Measurements from ENCODE around the gene WDR93.

WDR93 gene

GRCh38 chr15:89749951-89750559 lies 59.4 kb downstream of the WDR93 start:
- peak in 1 of 2 donors; percentile 25 for DNase-seq

- DNase-seq, result peak; percentile 71 to 85
These were observed 60.2 kb downstream of the WDR93 start, which contains the start of gene MESP1 for GRCh38 chr15:89750560-89751542. MESP1 (minus strand) TSS chr15:89751249; CDS start chr15:89751231, 18 bp downstream.

DNA sequence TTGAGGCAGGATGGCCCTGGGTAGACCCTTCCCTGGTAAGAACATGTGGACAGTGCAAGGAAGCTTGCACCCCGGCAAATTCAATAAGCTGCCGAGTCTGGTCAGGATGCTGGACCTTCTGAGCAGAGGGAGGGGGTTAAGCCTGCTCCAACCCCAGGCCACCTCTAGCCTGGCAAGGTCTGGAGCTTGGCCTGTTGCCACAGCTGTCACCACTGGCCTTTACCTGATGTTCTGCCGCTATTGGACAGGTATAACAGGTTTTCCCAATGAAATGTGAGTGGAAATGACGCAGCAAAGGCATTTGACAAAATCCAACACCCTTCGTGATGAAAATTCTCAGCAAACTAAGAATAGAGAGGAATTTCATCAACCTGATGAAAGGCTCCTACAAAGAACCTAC lies 61.1 kb downstream of the WDR93 start:
- no peak for DNase-seq

GRCh38 chr15:89753855-89754254 lies 63.2 kb downstream of the WDR93 start:
- DNase-seq, result no peak

- DNase-seq, result no peak
These were observed 63.9 kb downstream of the WDR93 start for GRCh38 chr15:89754361-89755154.

DNA sequence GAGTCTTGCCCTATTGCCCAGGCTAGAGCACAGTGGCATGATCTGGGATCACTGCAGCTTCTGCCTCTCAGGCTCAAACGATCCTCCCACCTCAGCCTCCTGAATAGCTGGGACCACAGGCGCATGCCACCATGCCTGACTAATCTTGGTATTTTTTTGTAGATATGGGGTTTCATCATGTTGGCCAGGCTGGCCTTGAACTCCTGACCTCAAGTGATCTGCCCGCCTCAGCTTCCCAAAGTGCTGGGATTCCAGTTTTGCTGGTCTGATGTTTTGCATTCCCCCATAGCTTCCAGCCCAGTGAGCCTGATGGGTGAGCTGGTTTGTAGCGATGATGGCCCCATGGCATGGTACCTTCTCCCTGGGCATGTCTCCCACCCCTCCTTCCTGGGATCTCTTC lies 65.1 kb downstream of the WDR93 start:
- DNase-seq, result no peak

DNA sequence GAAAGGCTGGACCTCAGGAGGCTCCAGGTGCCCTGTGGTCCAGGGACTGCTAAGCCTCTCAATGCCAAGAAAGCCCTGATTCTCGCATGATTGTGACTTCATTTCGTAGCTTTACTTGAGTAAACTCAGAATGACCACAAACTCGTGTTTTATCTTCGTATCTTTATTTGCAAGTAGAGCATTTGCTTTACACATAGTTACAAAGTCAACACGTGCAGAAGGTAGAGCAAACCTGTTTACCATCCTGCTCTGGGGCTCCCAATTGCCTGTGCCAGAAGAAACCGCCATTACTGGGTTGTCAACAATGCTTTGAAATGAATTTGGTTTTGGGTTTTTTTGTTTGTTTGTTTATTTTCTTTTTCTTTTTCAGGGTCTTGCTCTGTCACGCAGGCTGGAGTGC lies 66.3 kb downstream of the WDR93 start:
- DNase-seq, result no peak

- DNase-seq, result no peak
These were observed 67.7 kb downstream of the WDR93 start for GRCh38 chr15:89758283-89758682.

DNA sequence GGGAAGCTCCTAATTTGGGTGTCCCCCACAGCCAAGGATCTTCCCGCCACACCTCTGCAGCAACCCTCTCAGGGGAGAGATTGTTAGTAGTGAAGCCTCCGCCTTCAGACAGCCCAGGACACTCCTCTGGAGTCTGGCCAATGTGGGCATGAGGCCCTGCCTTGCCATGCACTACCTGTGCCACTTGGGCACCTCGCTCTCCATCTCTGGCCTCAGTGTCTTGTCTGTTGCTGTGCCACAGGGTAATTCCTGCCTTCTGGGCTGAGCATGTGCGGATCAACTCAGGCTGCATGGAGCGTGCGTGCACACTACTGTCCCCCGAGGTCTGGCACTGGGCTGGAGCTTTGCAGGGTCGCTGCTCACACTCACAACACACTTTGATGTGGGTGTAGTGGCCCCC lies 68.4 kb downstream of the WDR93 start:
- no peak for DNase-seq

- no peak for DNase-seq
These were observed 69.2 kb downstream of the WDR93 start for GRCh38 chr15:89759835-89760234.

DNA sequence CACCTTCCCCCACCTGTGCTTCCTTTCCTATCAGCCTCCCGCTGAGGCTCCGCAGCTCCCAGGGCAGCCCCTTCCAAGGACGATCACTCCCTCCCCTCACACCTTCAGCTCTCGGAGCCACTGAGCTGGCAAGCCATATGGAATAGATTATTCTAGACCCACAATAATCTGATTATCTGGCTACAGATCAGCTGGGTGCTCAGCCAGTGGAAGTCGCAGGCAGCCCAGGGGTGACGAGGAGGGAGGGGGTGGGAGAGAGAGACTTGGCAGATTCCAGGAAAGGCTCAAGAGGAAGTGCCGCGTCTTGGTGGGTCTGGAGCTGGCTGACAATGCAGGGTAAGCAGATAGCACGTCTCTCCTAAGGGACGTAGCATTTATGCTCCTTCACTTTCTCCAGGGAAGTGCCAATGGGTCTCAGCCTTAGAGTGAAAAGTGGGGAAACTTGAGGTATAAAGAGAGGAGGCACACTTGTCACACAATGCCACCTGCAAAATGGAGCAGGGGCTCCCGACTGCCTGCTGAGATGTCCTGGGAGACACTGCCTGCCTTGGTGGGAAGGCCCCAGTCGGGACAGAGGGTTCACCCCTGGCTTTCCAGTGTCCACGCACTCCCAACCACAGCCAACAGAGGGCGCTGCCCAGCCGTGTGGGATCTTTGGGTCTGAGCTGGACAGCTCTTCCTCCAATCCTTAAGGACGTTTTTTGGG lies 69.8 kb downstream of the WDR93 start:
- DNase-seq, result peak; percentile 59 to 61

DNA sequence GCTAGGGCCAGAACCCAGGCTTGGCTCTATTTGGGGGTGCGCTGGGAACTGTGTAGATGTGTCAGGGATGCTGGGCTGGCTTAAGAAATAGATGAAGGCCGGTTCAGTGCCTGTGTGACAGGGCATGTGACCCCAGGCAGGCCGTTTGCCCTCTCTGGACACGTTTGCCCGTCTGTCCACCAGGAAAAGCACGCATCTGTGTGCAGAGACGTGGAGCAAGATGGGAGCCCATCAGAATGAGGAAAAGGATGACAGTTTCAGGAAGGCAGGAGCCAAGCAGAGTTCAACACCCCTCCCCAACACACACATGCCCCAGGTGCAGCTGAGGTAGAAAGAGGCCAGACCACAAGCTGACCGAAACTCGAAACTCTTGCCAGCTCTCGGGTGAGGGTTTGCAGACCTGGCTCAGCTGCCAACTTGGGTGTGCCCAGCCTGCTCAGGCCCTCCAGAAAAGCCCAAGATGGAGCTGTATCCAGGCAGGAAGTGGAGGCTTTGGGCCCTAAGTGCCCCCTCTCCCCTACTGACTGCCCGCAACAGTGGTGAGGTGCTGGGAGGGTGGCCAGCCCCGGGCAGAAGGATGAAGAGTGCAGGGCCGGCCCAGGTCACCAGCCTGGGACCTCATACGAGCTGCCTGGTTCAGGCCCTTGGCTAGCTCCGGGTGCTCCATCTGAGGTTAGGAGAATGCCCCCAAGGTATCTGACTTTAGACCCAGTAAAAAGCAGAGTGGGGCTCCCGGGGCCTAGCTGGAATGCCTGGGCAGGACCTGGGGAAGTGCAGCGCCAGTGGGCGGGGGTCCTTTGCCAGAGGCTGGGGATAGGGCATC lies 70.6 kb downstream of the WDR93 start:
- no peak for DNase-seq

DNA sequence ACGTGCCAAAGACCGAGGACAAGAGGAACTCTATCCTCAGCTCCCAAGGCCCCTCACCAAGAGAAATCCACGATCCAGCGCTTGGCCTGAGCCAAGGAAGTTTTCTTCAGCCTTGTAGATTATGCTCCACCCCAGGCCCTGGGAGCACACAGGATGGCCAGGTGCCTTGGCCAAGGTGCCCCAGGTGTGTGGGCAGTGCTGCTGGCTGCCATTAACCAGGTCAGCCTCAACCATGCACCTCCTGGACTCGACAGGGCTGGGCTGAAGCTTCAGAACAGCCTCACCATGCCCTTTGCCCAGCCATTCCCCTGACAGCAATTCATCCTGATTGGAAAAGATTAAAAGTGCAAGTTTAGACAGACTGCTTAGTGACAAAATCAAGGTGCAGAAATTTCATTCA lies 71.3 kb downstream of the WDR93 start:
- no peak for DNase-seq

DNA sequence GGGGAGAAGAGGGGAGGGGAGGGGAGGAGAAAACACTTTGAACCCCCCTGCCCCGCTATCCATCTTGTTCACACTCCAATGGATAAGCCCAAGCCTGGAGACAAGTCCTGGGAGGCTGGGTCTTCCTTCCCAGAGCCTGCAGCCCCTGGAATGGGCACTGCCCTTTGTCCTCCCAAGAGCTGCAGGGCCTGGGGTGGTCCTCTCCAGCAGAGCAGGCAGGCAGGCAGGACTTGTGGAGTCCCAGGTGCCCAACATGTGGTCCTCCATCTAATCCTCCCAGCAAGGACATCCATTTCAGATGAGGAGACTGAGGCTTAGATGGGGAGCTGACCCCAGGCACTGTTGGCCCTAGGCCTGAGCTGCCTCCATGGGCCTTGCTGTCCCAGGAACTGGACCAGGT lies 75.1 kb downstream of the WDR93 start:
- no peak for DNase-seq

- DNase-seq, result no peak
These were observed 76.0 kb downstream of the WDR93 start for GRCh38 chr15:89766357-89767311.

DNA sequence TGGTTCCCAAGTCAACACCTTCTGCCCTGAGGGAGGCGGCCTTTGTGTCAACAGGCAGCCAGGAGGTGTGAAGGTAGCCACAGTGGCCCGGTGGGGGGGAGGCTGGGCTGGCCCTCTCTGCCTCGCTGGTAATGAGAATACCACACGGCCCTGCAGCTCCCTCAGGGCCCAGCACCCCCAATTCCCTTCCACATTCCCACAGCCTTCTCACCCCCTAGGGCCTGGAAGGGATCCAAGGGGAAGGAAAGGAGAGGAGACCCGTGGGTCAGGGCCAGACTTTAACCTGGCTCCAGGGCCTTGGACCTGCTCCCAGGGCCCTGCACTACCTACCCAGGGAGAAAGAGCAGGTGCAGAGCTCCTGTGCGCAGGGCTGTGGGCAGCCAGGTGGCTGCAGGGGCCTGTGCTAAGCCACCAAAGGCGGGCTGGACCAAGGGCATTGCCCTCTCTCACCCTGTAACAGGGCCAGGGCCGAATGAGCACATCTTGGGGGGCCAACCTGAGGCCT lies 76.9 kb downstream of the WDR93 start:
- DNase-seq, result no peak

DNA sequence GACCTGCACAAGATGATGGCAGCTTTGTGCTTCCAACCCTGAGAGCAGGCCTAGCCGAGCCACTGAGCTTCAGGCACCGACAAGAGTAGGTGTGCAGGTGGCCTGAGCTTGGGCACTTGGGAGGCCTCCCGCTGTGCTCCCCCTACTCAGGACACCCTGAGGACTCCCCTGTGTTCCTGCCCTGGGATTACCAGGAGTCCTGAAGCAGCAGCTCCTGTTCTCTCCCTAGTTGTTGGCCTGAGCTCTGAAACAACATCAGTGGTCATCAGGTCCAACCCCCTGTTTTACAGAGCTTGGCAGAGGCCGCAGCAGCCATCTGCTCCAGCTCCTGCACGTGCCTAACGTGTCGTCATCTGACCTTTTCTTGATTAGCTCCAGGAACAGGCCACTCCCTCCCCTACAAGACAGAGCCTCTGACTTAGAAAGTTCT lies 77.5 kb downstream of the WDR93 start:
- DNase-seq, result no peak

- no peak for DNase-seq
These were observed 78.8 kb downstream of the WDR93 start for GRCh38 chr15:89769366-89769765.

GRCh38 chr15:89770041-89770440 lies 79.4 kb downstream of the WDR93 start:
- DNase-seq, result no peak

DNA sequence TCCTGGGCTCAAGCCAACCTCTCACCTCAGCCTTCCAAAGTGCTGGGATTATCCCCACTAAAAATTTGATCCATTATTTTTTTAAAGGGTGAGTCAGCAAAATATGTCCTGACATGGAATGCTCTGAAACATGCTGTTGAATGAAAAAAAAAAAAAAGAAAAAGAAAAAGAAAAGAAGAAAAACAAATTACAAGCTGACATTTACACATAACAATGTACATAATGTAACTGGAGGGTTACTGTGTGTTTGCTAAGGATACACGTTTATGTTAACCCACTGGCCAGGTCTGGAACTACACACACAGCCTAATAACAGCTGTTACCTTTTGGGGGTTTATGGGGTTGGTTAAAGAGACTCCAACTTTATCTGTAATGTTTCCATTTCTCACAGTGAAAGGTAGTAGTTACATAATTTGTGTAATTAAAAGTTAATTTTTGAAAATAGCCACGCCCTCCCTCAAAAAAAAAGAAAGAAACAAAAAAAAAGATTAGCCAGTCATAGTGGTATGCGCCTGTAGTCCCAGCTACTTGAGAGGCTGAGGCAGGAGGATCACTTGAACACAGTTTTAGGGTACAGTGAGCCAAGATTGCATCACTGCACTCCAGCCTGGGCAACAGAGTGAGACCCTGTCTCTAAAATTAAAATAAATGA lies 82.4 kb downstream of the WDR93 start:
- no peak for DNase-seq

All from bone marrow (tissue), 2 donors.